ENCODE measurements around the gene SLC12A9.

- TF ChIP-seq MAX (IDR thresholded peaks at IDR 0.05; ENCODE audit: low read depth, low read length) (no peak), POLR2A (IDR thresholded peaks at IDR 0.05; ENCODE audit: extremely low read depth, insufficient read length) (no peak), CTCF (IDR thresholded peaks at IDR 0.05; ENCODE audit: low read depth, low read length) (no peak), MYC (IDR thresholded peaks at IDR 0.05; ENCODE audit: low read depth, low read length) (no peak)
These were observed 22.1 kb upstream of the SLC12A9 start for GRCh38 chr7:100830396-100830795.
